K562 (cell line): ENCODE data around the gene LAG3. TPM values are rescaled to one million over a fixed set of nuclear protein-coding genes. Genes with fewer than 3 reads are reported as not detected.

Source experiments
- ATAC-seq: fragments of 200-7000 bp; cut with Tn5 transposase; 3 replicates; pipeline ENCODE4 v1.9.1; 2020; ENCODE audit warnings: moderate library complexity
- BruUV-seq: library from RNA; stranded (reverse); fragments of 400-500 nt; replicated peaks from 2 replicates; lab custom pipeline; 2021; lab: Mats Ljungman, UMichigan
- CTCF ChIA-PET: fragments of 300-600 bp; formaldehyde crosslinking; extraction: SDS; loops from one replicate; lab custom pipeline; 2021; ENCODE audit warnings: low intra/inter-chr PET ratio; lab: Yijun Ruan, JAX
- POLR2A ChIA-PET: fragments of 300-600, 350-650 bp; sonication (Branson Sonifier 250); formaldehyde crosslinking; extraction: SDS; loops from one replicate; lab custom pipeline; 2021; ENCODE audit warnings: antibody characterized with exemption, inconsistent platforms; lab: Yijun Ruan, JAX
- DNase-seq, 4 experiments: peaks; one replicate each; pipeline versions ENCODE4 v3.0.0 to v3.0.0-alpha.2; 2011 to 2018; ENCODE audit warnings: low spot score in 3 of 4, mixed read lengths in 3 of 4; ENCODE audit errors: extremely low read depth in 1 of 4
- FAIRE-seq: peaks from 2 replicates; lab custom pipeline; 2011; peaks lifted over from hg19 to GRCh38; lab: Jason Lieb, UNC
- H2AFZ ChIP-seq: 2 replicates; pipeline ENCODE4 v1.6.0; 2011; ENCODE audit warnings: low read depth, low read length, control low read depth, inconsistent platforms
- H3K27ac ChIP-seq: fragments of 200-600 bp; 3 replicates; pipeline ENCODE4 v1.8.0; 2011; ENCODE audit warnings: low read depth, mild to moderate bottlenecking, control low read depth, inconsistent platforms, low read length, moderate library complexity, mixed read lengths; ENCODE audit errors: extremely low read depth
- H3K27me3 ChIP-seq, 2 experiments: fragments of 300-600 bp in 1 of 2; 2 replicates in 1 of 2; 3 replicates in 1 of 2; pipeline versions ENCODE4 v1.6.0 to v1.8.0; 2011; ENCODE audit warnings: inconsistent platforms in 2 of 2, low read length in 2 of 2, mild to moderate bottlenecking in 1 of 2, mixed read lengths in 1 of 2, moderate library complexity in 1 of 2; ENCODE audit not compliant: control insufficient read depth in 2 of 2, insufficient read depth in 2 of 2
- H3K36me3 ChIP-seq: fragments of 300-600 bp; 3 replicates; pipeline ENCODE4 v1.8.0; 2011; ENCODE audit warnings: mild to moderate bottlenecking, low read length, inconsistent platforms; ENCODE audit not compliant: control insufficient read depth, insufficient read depth
- H3K4me1 ChIP-seq, 2 experiments: fragments of 200-600 bp in 1 of 2; replicated peaks in 1 of 2; 2 replicates in 1 of 2; 3 replicates in 1 of 2; pipeline versions ENCODE4 v1.5.1 to v1.8.0; 2011; ENCODE audit warnings: inconsistent platforms in 2 of 2, low read length in 2 of 2, mild to moderate bottlenecking in 1 of 2, mixed read lengths in 1 of 2, moderate library complexity in 1 of 2; ENCODE audit not compliant: control insufficient read depth in 2 of 2, insufficient read depth in 2 of 2
- H3K4me2 ChIP-seq: 2 replicates; pipeline ENCODE4 v1.6.1; 2011; ENCODE audit warnings: low read length, control low read depth, inconsistent platforms, mixed read lengths; ENCODE audit not compliant: insufficient read depth
- H3K4me3 ChIP-seq: fragments of 200-600 bp; sonication (generic), shearing (Covaris generic); 2 replicates; pipeline ENCODE4 v1.5.1; 2016; ENCODE audit warnings: control low read depth, inconsistent platforms
- H3K79me2 ChIP-seq: fragments of 200-600 bp; 3 replicates; pipeline ENCODE4 v1.8.0; 2011; ENCODE audit warnings: low read length, inconsistent platforms; ENCODE audit not compliant: control insufficient read depth, insufficient read depth
- H3K9ac ChIP-seq, 2 experiments: 2 replicates each; pipeline versions ENCODE4 v1.6.0 to v1.6.1; 2011; ENCODE audit warnings: low read depth in 2 of 2, low read length in 2 of 2, control low read depth in 1 of 2, inconsistent platforms in 1 of 2, mild to moderate bottlenecking in 1 of 2, mixed read lengths in 1 of 2; ENCODE audit not compliant: insufficient read depth in 1 of 2
- H3K9me1 ChIP-seq: one replicate; pipeline ENCODE4 v1.6.0; 2011; ENCODE audit warnings: inconsistent platforms, mild to moderate bottlenecking, low read length, moderate library complexity; ENCODE audit not compliant: control insufficient read depth, insufficient read depth
- H3K9me3 ChIP-seq: replicated peaks from 2 replicates; pipeline ENCODE4 v1.5.1; 2011; ENCODE audit warnings: low read depth, low read length, inconsistent platforms; ENCODE audit not compliant: control insufficient read depth, insufficient read depth
- H4K20me1 ChIP-seq: replicated peaks from 2 replicates; pipeline ENCODE4 v1.6.1; 2011; ENCODE audit warnings: low read length, inconsistent platforms, mixed read lengths; ENCODE audit not compliant: control insufficient read depth, insufficient read depth
- ATF1 ChIP-seq, 2 experiments: fragments of 450-650 bp in 1 of 2; IDR thresholded peaks; 2 replicates each; pipeline ENCODE4 v1.6.1; 2016; ENCODE audit warnings: missing compliant biosample characterization in 1 of 2, missing genetic modification characterization in 1 of 2
- KLF13 ChIP-seq: fragments of 450-650 bp; IDR thresholded peaks from 2 replicates; pipeline ENCODE4 v1.6.1; 2016; ENCODE audit warnings: missing genetic modification characterization, low read depth, mild to moderate bottlenecking, missing compliant biosample characterization, moderate library complexity, borderline replicate concordance
- NFIC ChIP-seq: fragments of 450-650 bp; IDR thresholded peaks from 2 replicates; pipeline ENCODE4 v1.6.1; 2017; ENCODE audit warnings: mild to moderate bottlenecking, inconsistent platforms
- SAP30 ChIP-seq: fragments of 200-600 bp; sonication (generic); IDR thresholded peaks from 2 replicates; pipeline ENCODE4 v1.6.1; 2012; ENCODE audit warnings: borderline replicate concordance, low read depth, mild to moderate bottlenecking, moderate library complexity, low read length, control low read depth, inconsistent platforms; ENCODE audit not compliant: insufficient read depth, poor library complexity, severe bottlenecking
- SIRT6 ChIP-seq: IDR thresholded peaks from one replicate; pipeline ENCODE4 v1.6.1; 2012; ENCODE audit warnings: low read depth, mild to moderate bottlenecking, control low read depth, inconsistent platforms, low read length, moderate library complexity
- ZBTB17 ChIP-seq: fragments of 450-650 bp; formaldehyde crosslinking; IDR thresholded peaks from 2 replicates; pipeline ENCODE4 v1.4.0; 2020; ENCODE audit warnings: mild to moderate bottlenecking
- ZBTB34 ChIP-seq: fragments of 250-450 bp; sonication (Bioruptor Pico); IDR thresholded peaks from 2 replicates; pipeline ENCODE4 v1.8.0; 2021; ENCODE audit warnings: mild to moderate bottlenecking, moderate library complexity
- ZBTB43 ChIP-seq: sonication (generic); formaldehyde crosslinking; IDR thresholded peaks from 2 replicates; pipeline ENCODE4 v1.8.0; 2023; ENCODE audit warnings: mild to moderate bottlenecking, missing genetic modification reagents
- ZNF143 ChIP-seq: sonication (generic); formaldehyde crosslinking; IDR thresholded peaks from 2 replicates; pipeline ENCODE4 v1.9.0; 2022; ENCODE audit warnings: mild to moderate bottlenecking, missing genetic modification reagents
- ZNF431 ChIP-seq: sonication (generic); formaldehyde crosslinking; IDR thresholded peaks from 2 replicates; pipeline ENCODE4 v1.8.0; 2022; ENCODE audit warnings: mild to moderate bottlenecking, missing genetic modification reagents
- ZNF436 ChIP-seq: fragments of 250-450, 450-650 bp; sonication (Bioruptor Pico); formaldehyde crosslinking; IDR thresholded peaks from 2 replicates; pipeline ENCODE4 v1.7.0; 2020; ENCODE audit warnings: mild to moderate bottlenecking
- WGBS: fragments of 100-300 bp; shearing (Covaris generic); methylation state at CpG from one replicate; pipeline ENCODE4 v1.1.6; 2016; ENCODE audit warnings: low coverage, mixed read lengths; ENCODE audit not compliant: insufficient coverage; ENCODE audit errors: missing lambda C conversion rate; 5-methylcytosine and 5-hydroxymethylcytosine counted together
- in situ Hi-C: fragments of 300-500 bp; cut with MboI; formaldehyde crosslinking; loops from 4 replicates; pipeline ENCODE4 v1.15.0; 2018; ENCODE audit warnings: inconsistent platforms, mixed read lengths
- intact Hi-C: fragments of 100-400 bp; cut with micrococcal nuclease; formaldehyde crosslinking; loops from 2 replicates; pipeline ENCODE4 v1.14.2; 2022
- polyA plus RNA-seq, 8 experiments: library from polyadenylated mRNA; depleted of rRNA in 4 of 8; stranded (reverse) in 5 of 8; unstranded in 3 of 8; fragments of >200 nt; fragmentation: Nextera tagmentation in 2 of 8; fragmentation: Illumina TruSeq in 1 of 8; extraction: Ambion mirVana in 2 of 8; extraction: Trizol in 1 of 8; gene quantifications; 2 replicates each; pipeline versions ENCODE4 v1.2.1 to v1.2.3, GENCODE V29; 2011 to 2014; ENCODE audit warnings: inconsistent platforms in 1 of 8, missing spikeins in 1 of 8
- total RNA-seq, 7 experiments: library from RNA; depleted of rRNA in 6 of 7; stranded (reverse); fragments of >200 nt in 6 of 7; fragmentation: Illumina TruSeq in 2 of 7; extraction: Trizol in 2 of 7; gene quantifications; 2 replicates each; pipeline versions ENCODE4 v1.2.1 to v1.2.3, GENCODE V29; 2011 to 2021; ENCODE audit warnings: low replicate concordance in 1 of 7
- TF ChIP-seq, protein P1 (sequence below): fragments of 250-450 bp; sonication (Bioruptor Pico); IDR thresholded peaks from 2 replicates; pipeline ENCODE4 v1.6.1; 2021; ENCODE audit warnings: mild to moderate bottlenecking
- TF ChIP-seq, protein P2 (sequence below): fragments of 200-800 bp; sonication (Bioruptor generic); IDR thresholded peaks from 2 replicates; pipeline ENCODE4 v1.6.1; 2017; ENCODE audit warnings: missing genetic modification characterization, missing compliant biosample characterization

Gene LAG3
- total and polyA plus RNA-seq, 9 of the 15 experiments (the other 6 are each of a cell fraction or from before 2014, with no cell fraction given): 0.07 to 0.66 (median 0.09) TPM; not detected in 1

- Histone ChIP-seq H3K4me2 (no peak overlapping the region), H2AFZ (no peak overlapping the region), H3K79me2 (no peaks in the 10 kb centered on the region), H3K9ac (no peak overlapping the region; a peak in 1 of 4 replicates), H3K9me3 (no peaks in the 10 kb centered on the region), H3K9me1 (no peaks in the 10 kb centered on the region), H3K36me3 (no peaks in the 10 kb centered on the region), H3K4me3 (no peak overlapping the region), H4K20me1 (no peaks in the 10 kb centered on the region), H3K27ac (no peak overlapping the region), H3K4me1 (peaks cover 8 to 11% of the 10 kb centered on the region in 2 experiments; a peak in 4 of 5 replicates), H3K27me3 (no peaks in the 10 kb centered on the region)
- BruUV-seq: no TSS peak
- POLR2A ChIA-PET: interaction anchor here (0.5 kb wide), 1 partner anchor 23 kb away, joined by 3 read pairs; no protein-coding TSS in a partner anchor
- no peak for DNase-seq
- CTCF ChIA-PET: no interaction called here
- intact Hi-C loops: no loop called here
- WGBS: 63% methylated on average over 4 of the region's 5 CpGs
- in situ Hi-C loops: no loop called here
- no peak for ATAC-seq
- no peak for FAIRE-seq
- TF ChIP-seq ZNF436 (CRISPR knock-in tag) (no peak), ATF1 (CRISPR knock-in tag; IDR thresholded peaks at IDR 0.05) (no peak), ATF1 (tag; IDR thresholded peaks at IDR 0.05) (no peak), NFIC (no peak), SIRT6 (no peak), ZNF143 (CRISPR knock-in tag) (no peak), ZBTB34 (CRISPR knock-in tag) (no peak), SAP30 (no peak), ZBTB17 (CRISPR knock-in tag) (no peak), KLF13 (no peak), ZBTB43 (no peak), ZNF431 (no peak)
- TF ChIP-seq, protein P1, sequence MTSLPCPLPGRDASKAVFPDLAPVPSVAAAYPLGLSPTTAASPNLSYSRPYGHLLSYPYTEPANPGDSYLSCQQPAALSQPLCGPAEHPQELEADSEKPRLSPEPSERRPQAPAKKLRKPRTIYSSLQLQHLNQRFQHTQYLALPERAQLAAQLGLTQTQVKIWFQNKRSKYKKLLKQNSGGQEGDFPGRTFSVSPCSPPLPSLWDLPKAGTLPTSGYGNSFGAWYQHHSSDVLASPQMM (CRISPR knock-in tag): no peak
- TF ChIP-seq, protein P2, sequence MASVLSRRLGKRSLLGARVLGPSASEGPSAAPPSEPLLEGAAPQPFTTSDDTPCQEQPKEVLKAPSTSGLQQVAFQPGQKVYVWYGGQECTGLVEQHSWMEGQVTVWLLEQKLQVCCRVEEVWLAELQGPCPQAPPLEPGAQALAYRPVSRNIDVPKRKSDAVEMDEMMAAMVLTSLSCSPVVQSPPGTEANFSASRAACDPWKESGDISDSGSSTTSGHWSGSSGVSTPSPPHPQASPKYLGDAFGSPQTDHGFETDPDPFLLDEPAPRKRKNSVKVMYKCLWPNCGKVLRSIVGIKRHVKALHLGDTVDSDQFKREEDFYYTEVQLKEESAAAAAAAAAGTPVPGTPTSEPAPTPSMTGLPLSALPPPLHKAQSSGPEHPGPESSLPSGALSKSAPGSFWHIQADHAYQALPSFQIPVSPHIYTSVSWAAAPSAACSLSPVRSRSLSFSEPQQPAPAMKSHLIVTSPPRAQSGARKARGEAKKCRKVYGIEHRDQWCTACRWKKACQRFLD: no peak
Observed at GRCh38 chr12:6818645-6819044, 46.3 kb downstream of the LAG3 start.
